HL-60/S4 treated with retinoic acid at 250 ng/mL for 4 days and 3 days (cell line): ENCODE measurements around the gene BPGM.

ENCODE experiments used
- in situ Hi-C: fragments of 300-500 bp; cut with MboI; formaldehyde crosslinking; loops from 2 replicates; pipeline ENCODE4 v1.7.0; 2022; ENCODE audit warnings: low sequenced_read_pairs

Gene BPGM

GRCh38 chr7:134712196-134712595 is 65.5 kb downstream of the BPGM start:
- in situ Hi-C loops: no loop called here

DNA sequence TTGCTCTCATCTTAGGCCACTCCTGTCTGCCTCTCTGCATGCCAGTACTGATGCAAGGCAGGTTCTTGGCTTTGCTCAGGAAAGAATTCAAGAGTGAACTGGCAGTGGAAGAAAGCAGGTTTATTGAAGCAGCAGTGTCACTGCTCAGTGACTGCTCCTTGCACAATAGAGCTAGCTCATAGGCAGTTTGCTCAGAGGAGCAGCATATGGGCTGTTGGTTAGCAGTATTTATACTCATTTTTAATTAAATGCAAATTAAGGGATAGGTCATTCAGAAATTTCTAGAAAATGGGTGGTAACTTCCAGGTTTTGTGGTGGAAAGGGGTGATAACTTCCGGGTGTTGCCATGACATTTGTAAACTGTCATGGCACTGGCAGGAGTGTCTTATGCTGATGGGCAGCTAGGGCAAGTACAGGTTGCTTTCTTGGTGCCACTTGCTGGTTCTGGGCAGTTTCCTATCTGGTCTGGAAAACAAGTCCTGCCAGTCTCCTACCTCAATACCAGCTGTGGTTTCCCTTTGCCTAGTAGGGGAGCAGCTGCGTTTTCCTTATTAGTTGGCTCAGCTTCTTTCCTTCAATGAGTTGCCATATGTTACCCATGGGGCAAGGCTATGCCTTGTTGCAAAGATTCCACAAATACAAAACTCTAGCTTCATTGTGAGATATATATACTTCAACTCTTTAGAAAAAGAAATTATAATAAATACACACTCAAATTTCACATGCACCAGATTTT is 68.0 kb downstream of the BPGM start:
- in situ Hi-C loops: no loop called here

GRCh38 chr7:134718211-134718875 is 71.7 kb downstream of the BPGM start:
- in situ Hi-C loops: no loop called here

GRCh38 chr7:134720091-134720935 is 73.7 kb downstream of the BPGM start:
- in situ Hi-C loops: no loop called here

- in situ Hi-C loops: no loop called here
Observed at GRCh38 chr7:134721171-134721570, 74.5 kb downstream of the BPGM start.

GRCh38 chr7:134722786-134723322 is 76.2 kb downstream of the BPGM start:
- in situ Hi-C loops: no loop called here

- in situ Hi-C loops: no loop called here
Observed at GRCh38 chr7:134723892-134724291, 77.2 kb downstream of the BPGM start.

DNA sequence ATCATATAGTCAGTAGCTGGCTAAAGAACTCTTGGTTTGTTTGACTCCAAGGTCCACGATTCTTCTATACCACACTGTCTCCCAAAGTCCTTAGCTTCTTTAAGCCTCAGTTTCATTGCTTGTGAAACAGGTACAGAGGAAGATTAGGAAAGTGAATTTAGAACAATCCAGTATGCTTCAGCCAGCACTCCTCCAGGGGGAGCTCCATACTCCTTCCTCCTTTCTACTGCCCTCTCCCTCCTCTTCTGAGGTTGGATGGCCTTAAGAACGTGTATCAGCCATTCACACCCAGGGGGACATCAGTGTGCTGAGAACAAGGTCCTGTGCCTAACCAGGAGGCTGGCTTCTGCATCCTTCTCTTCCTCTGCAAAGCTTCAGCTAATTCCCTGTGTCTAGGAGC is 78.0 kb downstream of the BPGM start:
- in situ Hi-C loops: no loop called here

- in situ Hi-C loops: no loop called here
Observed at GRCh38 chr7:134726581-134726980, 79.9 kb downstream of the BPGM start.

- in situ Hi-C loops: no loop called here
Observed at GRCh38 chr7:134727711-134728110, 81.1 kb downstream of the BPGM start.
